Right lobe of liver (tissue), 6 donors: ENCODE results near the gene FBN3. TPM values are rescaled to one million over a fixed set of nuclear protein-coding genes. Genes with fewer than 3 reads are reported as not detected.
A peak's percentile ranks its signal among the peaks of the same experiment; 100 is the strongest.

ENCODE experiments used
- ATAC-seq, 4 donors: fragments of 200-7000 bp; cut with Tn5 transposase; one replicate each; pipeline ENCODE4 v1.9.1; 2020; ENCODE audit warnings: mild to moderate bottlenecking in 4 of 4, moderate library complexity in 4 of 4
- DNase-seq, 3 donors: peaks; one replicate each; pipeline ENCODE4 v3.0.0-alpha.2; 2020
- H3K27ac ChIP-seq, 3 donors: fragments of 200-600 bp; one replicate each; pipeline ENCODE4 v1.8.0; 2022
- H3K27me3 ChIP-seq, 2 donors: fragments of 200-600 bp; one replicate each; pipeline ENCODE4 v1.8.0; 2022
- H3K36me3 ChIP-seq, 4 donors: fragments of 200-600 bp; sonication (generic) in 1 of 4; one replicate each; pipeline versions ENCODE4 v1.5.1 to v1.8.0; 2017 to 2022; ENCODE audit warnings: control low read depth in 1 of 4
- H3K4me1 ChIP-seq, 4 donors: fragments of 200-600 bp; sonication (generic) in 1 of 4; one replicate each; pipeline versions ENCODE4 v1.5.1 to v1.8.0; 2017 to 2022; ENCODE audit warnings: control low read depth in 1 of 4
- H3K4me3 ChIP-seq, 3 donors: fragments of 200-600 bp; one replicate each; pipeline ENCODE4 v1.8.0; 2022
- H3K9me3 ChIP-seq, 4 donors: fragments of 200-600 bp; sonication (generic) in 1 of 4; one replicate each; pipeline versions ENCODE4 v1.5.1 to v1.8.0; 2017 to 2022; ENCODE audit warnings: control low read depth in 1 of 4
- CTCF ChIP-seq, 4 donors: fragments of 200-600 bp in 3 of 4; fragments of 450-650 bp in 1 of 4; IDR thresholded peaks; one replicate each; pipeline versions ENCODE4 v1.5.1 to v1.8.0; 2016 to 2022; ENCODE audit warnings: antibody characterized with exemption in 4 of 4, mild to moderate bottlenecking in 2 of 4
- POLR2A ChIP-seq: fragments of 450-650 bp; IDR thresholded peaks from one replicate; pipeline ENCODE4 v1.6.1; 2017; ENCODE audit warnings: antibody characterized with exemption, mild to moderate bottlenecking
- WGBS: methylation state at CpG from one replicate; pipeline ENCODE4 v1.1.6; 2018; ENCODE audit warnings: low coverage, low lambda C conversion rate; ENCODE audit not compliant: insufficient coverage; ENCODE audit errors: missing lambda C conversion rate; 5-methylcytosine and 5-hydroxymethylcytosine counted together
- intact Hi-C, 2 donors: fragments of 100-400 bp; cut with DNase I; formaldehyde crosslinking; loops; one replicate each; pipeline versions ENCODE4 v1.11.2 to v1.14.1; 2022
- total RNA-seq, 6 experiments: library from RNA; depleted of rRNA in 2 of 6; stranded (reverse); fragments of >200 nt in 2 of 6; fragmentation: NEBNext Ultra II Directional in 3 of 6; extraction: Animal tissue kit (Norgen Biotek cat#: 25700) in 3 of 6; gene quantifications; one replicate each; pipeline versions ENCODE4 v1.1.0 to v1.2.4, GENCODE V29; 2016 to 2023
- donor health status: DM: no; HTN: yes; CAD: no.
- donor health status: DM: no; HTN: no; CAD: no.
- donor health status: DM: no; HTN: no; CAD: no.
- donor health status: DM: no; HTN: yes; CAD: no.
- donor health status: DM: no; HTN: yes; CAD: no.

FBN3 gene
- total RNA-seq, 6 experiments from 2014 or later, result 0.11 to 0.37 TPM; not detected in 4

- WGBS, result 77% methylated on average over 8 of the region's 9 CpGs
- Histone ChIP-seq H3K27me3 (no peaks in the 10 kb centered on the region), H3K36me3 (no peaks in the 10 kb centered on the region), H3K9me3 (no peaks in the 10 kb centered on the region), H3K27ac (no peak overlapping the region), H3K4me3 (no peak overlapping the region), H3K4me1 (peaks cover 0 to 13% (median 4%) of the 10 kb centered on the region in 4 donors)
- DNase-seq (no peak), ATAC-seq (no peak)
- no peak for TF ChIP-seq POLR2A
- no peak for TF ChIP-seq CTCF (IDR thresholded peaks at IDR 0.05)
- intact Hi-C loops, result no loop called here
These were observed 128.7 kb downstream of the FBN3 start for GRCh38 chr19:8020681-8021080.

GRCh38 chr19:8017808-8018207 is 131.6 kb downstream of the FBN3 start:
- WGBS, result 73% methylated on average over 6 of the region's 14 CpGs
- DNase-seq, result no peak

More at GRCh38 chr19:8017808-8018207, 131.6 kb downstream of the FBN3 start:
- no peak overlapping the region for H3K4me3 ChIP-seq
- no peaks in the 10 kb centered on the region for H3K36me3 ChIP-seq
- H3K27ac ChIP-seq, result no peak overlapping the region
- ATAC-seq, result no peak
- intact Hi-C loops, result no loop called here
- H3K27me3 ChIP-seq, result no peaks in the 10 kb centered on the region
- peaks cover 0 to 10% (median 4%) of the 10 kb centered on the region in 4 donors for H3K4me1 ChIP-seq
- TF ChIP-seq POLR2A (no peak), CTCF (IDR thresholded peaks at IDR 0.05) (peak in 1 of 4 donors; percentile 14)
- H3K9me3 ChIP-seq, result no peaks in the 10 kb centered on the region

Other genes starting within 250 kb of the FBN3 start
- gene MAP2K7, start 245.7 kb downstream of the FBN3 start, total RNA-seq, result 10 to 100 TPM in 5 of 6 experiments, 1 to 10 TPM in 1; 9.7 to 22.1 (median 15.6) TPM
- 1 to 10 TPM in 3 of 6 experiments, under 1 TPM in 3; 0.42 to 2.9 (median 1.3) TPM for gene TGFBR3L, start 234.8 kb downstream of the FBN3 start, total RNA-seq
- gene SNAPC2, start 229.3 kb downstream of the FBN3 start, total RNA-seq, result 1 to 10 TPM; 3.5 to 7.8 (median 5.2) TPM
- under 1 TPM in 2 of 6 experiments, not detected in 4; 0.18 to 0.49 TPM for gene CTXN1, start 223.5 kb downstream of the FBN3 start, total RNA-seq
- gene TIMM44, start 205.9 kb downstream of the FBN3 start, total RNA-seq, result 10 to 100 TPM; 26.1 to 41.7 (median 36.9) TPM
- 10 to 100 TPM; 25.3 to 33.6 (median 30.3) TPM for gene ELAVL1, start 144.0 kb downstream of the FBN3 start, total RNA-seq
- gene CCL25, start 96.8 kb downstream of the FBN3 start, total RNA-seq, result under 1 TPM in 1 of 6 experiments, not detected in 5; 0.51 TPM
- 10 to 100 TPM; 38.6 to 75.4 (median 58.3) TPM for gene CERS4, start 59.8 kb upstream of the FBN3 start, total RNA-seq
- 10 to 100 TPM in 5 of 6 experiments, 1 to 10 TPM in 1; 8.8 to 43.2 (median 11.5) TPM for gene CD320, start 158.8 kb upstream of the FBN3 start, total RNA-seq
- gene NDUFA7, start 171.8 kb upstream of the FBN3 start, total RNA-seq, result 10 to 100 TPM; 20.8 to 60.5 (median 25.9) TPM
- 100 to 1,000 TPM; 147 to 669 (median 564) TPM for gene RPS28, start 171.9 kb upstream of the FBN3 start, total RNA-seq
- gene KANK3, start 193.7 kb upstream of the FBN3 start, total RNA-seq, result 1 to 10 TPM; 2.9 to 6.0 (median 4.2) TPM
- 100 to 1,000 TPM in 3 of 6 experiments, 10 to 100 TPM in 2, 1 to 10 TPM in 1; 2.3 to 204 (median 125) TPM for gene ANGPTL4, start 214.6 kb upstream of the FBN3 start, total RNA-seq
- 10 to 100 TPM; 27.2 to 58.0 (median 54.2) TPM for gene RAB11B, start 240.8 kb upstream of the FBN3 start, total RNA-seq